GM19351 (cell line): ENCODE results near the gene NBPF26.
"Not testable (repeated sequence)": the region's sequence is repeated elsewhere in the genome, so short reads cannot be mapped to it uniquely, and the experiment has no call there.

Experiments used
- ATAC-seq: cut with Tn5 transposase; IDR thresholded peaks from one replicate; pipeline ENCODE4 v1.9.1; 2021; ENCODE audit warnings: mild to moderate bottlenecking, moderate library complexity; ENCODE audit not compliant: unreplicated experiment

The NBPF26 gene

DNA sequence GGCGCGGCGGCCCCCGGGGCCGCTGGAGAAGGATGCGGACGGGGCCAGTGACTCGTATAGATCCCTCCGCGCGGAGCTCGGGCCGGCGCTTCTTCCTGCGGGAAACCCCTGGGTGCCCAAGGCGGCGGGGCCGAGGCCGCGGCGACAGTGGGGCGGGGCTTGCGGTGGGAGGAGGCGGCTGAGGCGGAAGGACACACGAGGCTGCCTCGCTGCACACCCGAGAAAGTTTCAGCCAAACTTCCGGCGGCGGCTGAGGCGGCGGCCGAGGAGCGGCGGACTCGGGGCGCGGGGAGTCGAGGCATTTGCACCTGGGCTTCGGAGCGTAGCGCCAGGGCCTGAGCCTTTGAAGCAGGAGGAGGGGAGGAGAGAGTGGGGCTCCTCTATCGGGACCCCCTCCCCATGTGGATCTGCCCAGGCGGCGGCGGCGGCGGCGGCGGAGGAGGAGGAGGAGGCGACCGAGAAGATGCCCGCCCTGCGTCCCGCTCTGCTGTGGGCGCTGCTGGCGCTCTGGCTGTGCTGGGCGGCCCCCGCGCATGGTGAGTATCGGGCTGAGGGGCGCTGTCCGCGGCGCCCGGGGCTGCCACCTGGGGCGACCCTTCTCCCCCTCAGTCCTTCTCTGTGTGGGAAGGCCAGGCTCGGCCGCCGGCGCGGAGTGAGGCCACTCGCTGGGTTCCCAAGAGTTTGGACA, at the start of gene NBPF26:
NBPF26 (plus strand) TSS at position 231 of the 688 bp plus-strand sequence.
- not testable (repeated sequence) for ATAC-seq

DNA sequence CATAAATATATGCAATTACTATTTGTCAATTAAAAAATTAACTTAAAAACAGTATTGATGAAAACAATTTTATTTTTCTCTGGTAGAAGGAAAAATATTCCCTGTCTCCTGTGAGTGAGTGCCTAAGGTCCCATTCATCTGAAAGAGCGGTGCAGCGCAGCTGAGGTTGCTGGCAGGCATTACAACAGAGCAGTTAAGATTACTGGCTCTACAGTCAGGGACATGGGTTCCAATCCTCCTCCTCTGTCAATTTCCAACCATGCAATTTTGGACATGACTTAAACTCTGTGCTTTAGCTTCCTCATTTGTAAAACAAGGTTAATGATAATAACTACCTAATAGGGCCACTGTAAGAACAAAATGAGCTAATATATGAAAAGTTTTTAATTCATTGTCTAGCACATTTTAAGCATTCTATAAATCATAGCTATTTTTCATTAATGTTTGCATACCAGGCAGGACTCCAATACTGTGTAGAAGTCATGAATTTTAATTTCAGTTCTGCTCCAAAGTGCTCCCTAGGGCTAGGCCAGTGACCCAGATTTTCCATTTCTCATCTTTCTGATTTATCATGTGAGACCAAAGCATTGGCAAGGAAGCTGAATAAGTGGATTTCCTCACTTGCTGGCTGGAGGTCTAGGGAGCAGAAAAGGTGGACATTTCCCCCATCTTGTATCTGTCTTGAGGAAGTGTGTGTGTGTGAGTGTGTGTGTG, 43.5 kb upstream of the NBPF26 start:
- not testable (repeated sequence) for ATAC-seq

DNA sequence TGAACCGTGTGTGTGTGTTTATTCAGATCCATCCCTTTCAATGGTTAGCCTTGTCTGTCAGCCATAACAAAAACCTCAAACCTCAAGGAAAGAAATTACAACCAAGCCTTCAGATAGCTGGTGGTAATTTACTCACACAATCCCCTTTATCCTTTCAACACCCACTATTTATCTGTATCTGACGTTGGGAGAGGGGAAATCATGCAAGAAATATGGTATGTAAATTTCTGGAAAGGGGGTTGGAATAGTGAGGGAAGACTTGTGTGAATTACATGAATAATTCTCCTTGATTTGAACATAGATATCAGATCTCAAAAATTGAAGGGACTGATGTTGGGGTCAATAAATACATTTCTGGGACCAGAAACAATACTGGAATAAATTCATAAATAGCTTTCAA, 42.8 kb upstream of the NBPF26 start:
- not testable (repeated sequence) for ATAC-seq

DNA sequence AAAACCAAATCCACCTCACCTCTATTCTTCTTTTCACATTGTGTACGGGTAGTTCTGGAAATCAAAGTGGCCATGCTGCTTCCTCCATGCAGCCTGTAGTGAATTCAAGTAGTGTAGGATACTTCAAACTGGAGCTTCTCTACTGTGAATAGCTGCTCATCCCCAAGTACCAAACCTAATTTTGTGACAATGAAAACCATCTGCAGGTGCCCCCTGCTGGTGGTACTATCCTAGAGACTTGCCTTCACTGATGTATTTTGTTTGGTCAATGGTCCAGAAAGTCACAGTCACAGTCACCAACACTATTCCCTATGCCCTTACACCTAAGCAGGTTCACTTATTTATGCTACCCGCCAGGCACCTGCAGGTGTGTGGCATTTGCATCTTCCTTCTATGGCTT, 39.3 kb upstream of the NBPF26 start:
- ATAC-seq: not testable (repeated sequence)

DNA sequence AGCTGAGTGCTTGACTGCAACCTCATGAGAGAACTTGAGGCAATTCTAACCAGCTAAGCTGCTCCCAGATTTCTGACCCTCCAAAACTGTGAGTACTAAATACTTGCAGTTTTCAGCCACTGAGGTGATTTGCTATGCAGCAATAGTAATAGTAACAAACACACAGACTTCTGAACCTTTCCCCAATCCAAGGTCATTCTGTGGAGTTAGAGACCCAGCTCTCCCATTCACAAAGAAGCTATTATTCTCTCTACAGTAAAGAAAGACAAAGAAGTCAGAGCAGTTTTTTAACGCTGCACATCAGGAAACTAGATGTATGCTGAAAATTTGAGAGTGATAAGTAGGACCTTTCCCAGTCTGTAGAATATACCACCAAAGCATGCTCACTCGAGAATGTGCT, 38.1 kb upstream of the NBPF26 start:
- ATAC-seq: not testable (repeated sequence)

GRCh38 chr1:120687250-120687649, 36.5 kb upstream of the NBPF26 start:
- not testable (repeated sequence) for ATAC-seq

DNA sequence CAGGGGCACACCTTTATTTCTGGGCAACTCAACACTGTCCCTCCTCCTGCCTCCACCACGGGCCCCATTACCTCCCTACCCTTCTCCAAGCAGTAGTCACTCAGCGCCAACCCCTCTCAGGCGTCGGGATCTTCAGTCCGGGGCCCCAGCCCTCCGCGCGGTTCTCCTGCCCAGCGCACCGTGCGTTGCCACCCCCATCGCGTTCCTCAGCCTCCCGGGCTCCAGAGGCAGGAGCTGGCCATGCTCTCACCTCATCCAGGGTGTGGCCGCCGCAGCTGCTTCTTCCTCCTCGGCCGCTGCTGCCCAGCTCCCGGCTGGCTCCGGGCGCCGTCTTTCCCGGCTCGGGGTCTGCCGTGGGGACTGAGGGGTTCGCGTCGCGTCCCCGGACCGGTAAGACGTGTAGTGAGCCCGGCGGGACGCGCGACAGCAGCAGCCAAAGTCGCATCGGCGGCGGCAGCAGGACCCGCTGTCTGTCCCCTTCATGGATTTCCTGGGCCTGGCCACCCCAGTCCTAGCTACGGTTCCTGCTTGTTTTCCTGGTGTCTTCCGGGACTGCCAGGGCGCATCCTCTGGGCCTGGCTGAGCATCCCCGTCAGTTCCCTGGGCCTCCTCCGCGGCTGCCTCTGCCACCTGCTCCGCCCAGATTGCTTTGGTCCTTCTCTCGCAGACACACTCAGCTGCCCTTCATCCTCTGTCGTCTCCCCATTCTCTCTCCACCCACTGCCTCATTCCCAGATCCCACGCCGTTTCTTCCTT, 22.8 kb upstream of the NBPF26 start:
- ATAC-seq: not testable (repeated sequence)

DNA sequence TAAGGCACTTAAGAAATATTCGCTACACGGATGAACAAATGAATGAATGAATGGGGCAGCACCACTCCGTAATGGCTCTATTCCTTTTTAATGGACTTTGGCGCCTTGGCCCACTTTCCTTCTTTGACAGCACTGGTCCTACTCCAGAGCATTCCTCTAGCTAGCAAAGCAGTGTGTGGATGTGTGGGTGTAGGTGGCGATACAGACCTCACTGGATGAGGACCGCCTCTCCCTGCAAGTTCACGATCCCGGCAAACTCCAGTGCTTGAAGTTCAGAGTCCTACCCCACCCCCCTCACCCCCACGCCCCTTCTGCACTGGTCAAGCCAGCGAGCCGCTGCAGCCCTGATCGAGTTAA, 409 bp upstream of the NBPF26 start:
- not testable (repeated sequence) for ATAC-seq

- ATAC-seq: not testable (repeated sequence)
These were observed 762 bp downstream of the NBPF26 start for GRCh38 chr1:120724507-120724906.

DNA sequence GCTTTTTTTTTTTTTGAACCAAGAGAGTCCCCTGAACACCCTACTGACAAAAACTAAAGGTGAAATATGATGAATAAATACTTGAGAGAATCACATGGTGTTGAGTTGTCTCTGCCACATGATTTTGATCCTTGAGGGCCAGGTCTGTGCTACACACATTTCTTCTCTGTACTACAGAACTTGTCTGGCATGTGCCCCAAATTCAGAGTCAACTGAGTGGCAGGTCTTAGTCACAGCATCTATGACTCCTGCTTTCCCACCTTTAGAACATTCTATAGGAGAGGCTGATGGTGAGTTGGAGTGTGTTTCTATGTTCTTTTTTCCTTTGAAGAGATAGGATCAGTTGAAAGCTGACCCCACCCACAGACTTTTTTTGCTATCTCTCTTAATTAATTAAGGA, 5.1 kb downstream of the NBPF26 start:
- ATAC-seq: not testable (repeated sequence)

GRCh38 chr1:120769090-120769489, 45.3 kb downstream of the NBPF26 start:
- not testable (repeated sequence) for ATAC-seq

DNA sequence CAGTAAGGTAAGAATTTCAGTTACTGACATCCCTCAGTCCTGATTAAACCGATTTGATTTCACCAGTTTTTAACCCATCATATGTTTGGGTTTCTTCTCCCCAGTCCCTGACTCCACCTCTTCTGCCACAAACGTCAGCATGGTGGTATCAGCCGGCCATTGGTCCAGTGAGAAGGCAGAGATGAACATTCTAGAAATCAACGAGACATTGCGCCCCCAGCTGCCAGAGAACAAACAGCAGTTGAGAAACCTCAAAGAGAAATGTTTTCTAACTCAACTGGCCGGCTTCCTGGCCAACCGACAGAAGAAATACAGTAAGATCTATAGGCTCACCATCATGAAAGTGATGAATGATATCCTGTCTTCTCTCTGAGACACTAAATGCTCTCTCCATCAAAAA, 81.7 kb downstream of the NBPF26 start:
- not testable (repeated sequence) for ATAC-seq

- not testable (repeated sequence) for ATAC-seq
These were observed 88.1 kb downstream of the NBPF26 start for GRCh38 chr1:120811822-120812221.

- ATAC-seq: not testable (repeated sequence)
These were observed 101.3 kb downstream of the NBPF26 start for GRCh38 chr1:120825051-120825450.

DNA sequence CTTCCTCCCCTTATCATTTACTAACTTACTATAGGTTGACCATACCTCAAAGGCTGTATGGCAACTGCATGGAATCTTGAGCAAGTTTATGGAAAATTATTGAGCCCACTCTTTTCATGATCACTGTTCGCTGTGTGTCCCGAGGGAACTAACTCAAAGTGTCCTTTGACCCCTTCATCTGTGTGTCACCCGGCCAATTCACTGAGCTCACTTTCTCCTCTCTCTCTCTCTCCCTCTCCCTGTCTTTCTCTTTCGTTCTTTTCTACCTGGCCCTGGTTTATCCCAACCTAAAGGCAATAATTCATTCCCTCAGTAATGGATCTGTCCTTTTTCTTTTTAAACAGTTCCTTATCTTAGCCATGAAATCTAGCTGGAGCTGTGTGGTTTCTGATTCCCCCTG, 102.9 kb downstream of the NBPF26 start:
- ATAC-seq: not testable (repeated sequence)

DNA sequence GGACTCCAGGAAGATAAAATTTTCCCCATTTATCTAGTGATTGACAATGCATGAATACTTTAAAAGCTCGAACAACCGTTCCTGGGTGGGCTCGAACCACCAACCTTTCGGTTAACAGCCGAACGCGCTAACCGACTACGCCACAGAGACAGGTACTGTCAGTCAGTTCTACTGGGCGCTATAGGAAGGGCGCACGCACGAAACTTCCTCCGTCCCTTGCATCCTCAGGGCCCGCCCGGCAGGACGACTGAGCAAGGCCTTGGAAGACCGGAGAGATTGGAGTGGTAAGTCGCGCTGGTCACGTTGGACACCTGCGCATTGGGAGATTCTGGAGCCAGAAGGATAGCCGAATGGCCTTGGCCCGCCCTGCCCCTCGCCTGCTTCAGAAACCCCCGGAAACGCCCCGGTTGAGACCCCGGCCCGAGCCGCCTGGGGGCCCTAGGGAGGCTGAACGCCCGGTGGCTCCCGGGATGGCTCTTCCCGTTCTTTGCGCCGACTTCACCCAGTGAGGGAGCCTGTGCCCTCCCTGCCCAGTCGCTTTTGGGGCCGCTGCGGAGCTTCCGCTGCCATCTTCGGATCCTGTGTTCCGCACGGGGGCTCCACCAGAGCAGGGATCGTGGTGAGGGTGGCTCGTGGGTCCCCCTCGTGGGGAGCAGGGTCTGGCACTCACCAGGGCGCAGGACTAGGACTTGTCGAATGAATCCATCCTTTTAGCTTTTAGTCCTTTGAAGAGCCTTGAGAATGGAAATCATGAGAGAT, 120.6 kb downstream of the NBPF26 start:
- not testable (repeated sequence) for ATAC-seq

GRCh38 chr1:120844945-120845330, 121.2 kb downstream of the NBPF26 start:
- not testable (repeated sequence) for ATAC-seq

DNA sequence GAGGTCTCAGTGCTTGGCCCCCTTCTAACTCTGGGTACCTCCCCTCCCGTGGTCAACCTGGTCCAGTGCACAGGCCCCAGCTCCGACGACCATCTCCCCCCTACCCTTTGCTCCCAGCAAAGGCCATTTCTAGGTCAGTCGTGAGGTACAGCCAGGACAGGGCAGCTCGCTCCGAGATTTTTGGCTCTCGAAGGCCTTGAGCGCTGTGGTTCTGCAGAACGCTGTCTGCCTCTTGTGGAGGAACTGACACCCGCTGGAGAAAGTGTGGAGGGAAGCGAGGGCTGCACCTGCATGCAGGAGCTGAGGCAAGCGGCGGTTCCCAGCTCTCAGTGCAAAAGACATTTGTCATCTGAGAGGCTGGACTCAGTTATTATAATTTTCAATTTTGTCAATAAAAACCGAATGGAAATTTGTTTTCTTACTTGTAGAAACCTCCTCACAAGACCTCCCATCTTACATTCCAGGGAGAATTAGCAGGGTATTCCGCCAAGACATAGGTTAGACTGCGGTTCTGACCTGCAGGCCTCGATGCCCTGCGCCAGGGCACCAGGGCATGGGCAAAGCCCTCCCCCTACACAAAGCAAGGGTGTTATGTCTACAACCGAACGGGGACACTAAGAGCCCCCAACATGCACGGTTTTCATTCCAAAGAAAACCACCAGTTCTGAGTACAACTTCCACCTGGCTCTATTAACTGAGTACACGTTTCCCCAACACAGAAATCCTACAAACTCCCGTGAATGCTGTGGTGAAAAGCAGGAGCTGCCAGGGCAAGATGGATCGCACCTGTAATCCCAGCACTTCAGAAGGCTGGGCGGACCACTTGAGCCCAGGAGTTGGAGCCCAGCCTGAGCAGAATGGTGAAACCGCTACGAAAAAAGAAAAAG, 125.9 kb downstream of the NBPF26 start:
- ATAC-seq: not testable (repeated sequence)

DNA sequence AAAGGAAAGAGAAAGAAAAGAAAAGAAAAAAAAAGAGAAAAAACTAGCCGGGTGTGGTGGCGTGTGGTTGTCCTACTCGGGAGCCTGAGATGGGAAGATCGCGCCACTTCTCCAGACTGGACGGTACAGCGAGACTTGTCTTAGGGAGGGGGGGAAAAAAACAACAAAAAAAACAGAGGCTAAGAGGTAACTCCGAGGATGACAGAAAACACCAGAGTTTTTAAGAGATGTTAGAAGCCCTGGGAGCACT, 126.5 kb downstream of the NBPF26 start:
- ATAC-seq: not testable (repeated sequence)
